ENCODE data around the gene TTPAL. TPM values are rescaled to one million over a fixed set of nuclear protein-coding genes. Genes with fewer than 3 reads are reported as not detected.

Gene TTPAL
- total and polyA plus RNA-seq, 7 donors: 1.2 to 8.4 (median 4.5) TPM

DNA sequence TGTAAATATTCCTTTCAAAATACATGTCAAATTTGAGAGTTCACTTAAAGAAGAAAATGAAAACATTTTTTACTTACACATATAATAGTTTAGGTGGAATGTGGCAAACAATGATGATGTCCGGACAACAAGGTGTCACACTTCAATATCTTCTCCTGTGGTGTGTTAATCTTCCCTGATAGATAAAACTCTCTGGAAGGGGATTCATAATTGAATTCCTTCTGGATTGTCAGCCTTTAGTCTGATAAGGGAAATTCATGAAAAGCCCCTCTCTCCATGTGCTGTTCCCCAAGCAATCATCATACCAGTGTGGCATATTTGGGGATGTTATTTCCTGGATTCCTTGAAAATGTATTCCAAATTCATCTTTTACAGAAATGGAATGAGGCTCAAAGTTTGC lies 47.2 kb downstream of the TTPAL start:
- Histone ChIP-seq H3K27me3 (ENCODE audit: insufficient read depth in 3 of 3, low read length in 2 of 3) (no peaks in the 10 kb centered on the region), H3K36me3 (ENCODE audit: insufficient read depth in 1 of 2, low read depth in 1 of 2) (no peaks in the 10 kb centered on the region), H3K27ac (peak overlapping the region; percentile 100), H3K4me1 (peaks cover 31% of the 10 kb centered on the region), H3K9me3 (no peaks in the 10 kb centered on the region), H3K4me3 (no peak overlapping the region)
- no peak for DNase-seq
- no peak for ATAC-seq
- TF ChIP-seq CTCF (IDR thresholded peaks at IDR 0.05): no peak
- WGBS, 3 donors: 85 to 91% (median 86%) methylated on average over 1 of the region's 1 CpG
- intact Hi-C loops (cut with DNase I): loop anchor here (5.0 to 10.0 kb wide), 3 partner anchors 59 to 212 kb away; partner anchors contain the start of gene PKIG (in 1 of the 2)

DNA sequence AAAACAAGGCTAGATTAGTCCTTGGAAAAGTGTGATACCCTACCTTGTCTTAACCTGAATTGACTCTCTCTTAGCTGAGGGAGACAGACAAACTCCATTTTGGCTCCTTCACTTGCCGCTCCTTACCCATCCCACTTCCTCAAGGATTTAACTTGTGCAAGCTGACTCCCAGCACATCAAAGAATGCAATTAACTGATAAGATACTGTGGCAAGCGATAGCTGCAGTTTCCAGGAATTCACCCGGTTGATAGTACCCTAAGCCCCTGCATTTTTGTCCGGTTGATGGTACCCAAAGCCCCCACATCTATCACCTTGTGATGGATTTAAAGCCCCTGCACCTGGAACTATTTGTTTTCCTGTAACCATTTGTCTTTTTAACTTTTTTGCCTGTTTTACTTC lies 48.1 kb downstream of the TTPAL start:
- 39 to 41% (median 40%) methylated on average over 4 of the region's 4 CpGs for WGBS, 3 donors
- Histone ChIP-seq H3K4me1 (peaks cover 22% of the 10 kb centered on the region), H3K36me3 (ENCODE audit: insufficient read depth in 1 of 2, low read depth in 1 of 2) (no peaks in the 10 kb centered on the region), H3K27ac (no peak overlapping the region), H3K9me3 (no peaks in the 10 kb centered on the region), H3K4me3 (no peak overlapping the region), H3K27me3 (ENCODE audit: insufficient read depth in 3 of 3, low read length in 2 of 3) (no peaks in the 10 kb centered on the region)
- DNase-seq (no peak), ATAC-seq (no peak)
- TF ChIP-seq CTCF (IDR thresholded peaks at IDR 0.05): no peak
- intact Hi-C loops (cut with DNase I): loop anchor here (5.0 to 10.0 kb wide), 3 partner anchors 59 to 211 kb away; partner anchors contain the start of gene PKIG (in 1 of the 2)

- no peaks in the 10 kb centered on the region for H3K27me3 ChIP-seq (ENCODE audit: insufficient read depth in 3 of 3, low read length in 2 of 3)
- no peak for TF ChIP-seq CTCF (IDR thresholded peaks at IDR 0.05)
- intact Hi-C loops (cut with DNase I): loop anchor here in 1 of 2 donors (10.0 kb wide), 1 partner anchor 209 kb away; no protein-coding TSS in a partner anchor
- no peak overlapping the region for H3K27ac ChIP-seq
- ATAC-seq (no peak), DNase-seq (no peak)
- no peak overlapping the region for H3K4me3 ChIP-seq
- H3K9me3 ChIP-seq: no peaks in the 10 kb centered on the region
- H3K36me3 ChIP-seq (ENCODE audit: insufficient read depth in 1 of 2, low read depth in 1 of 2): no peaks in the 10 kb centered on the region
- WGBS, 3 donors: 67 to 71% (median 69%) methylated on average over 6 of the region's 6 CpGs
- H3K4me1 ChIP-seq: no peaks in the 10 kb centered on the region
Observed at GRCh38 chr20:44526129-44526528, 50.5 kb downstream of the TTPAL start.

- no peaks in the 10 kb centered on the region for H3K9me3 ChIP-seq
- no peak overlapping the region for H3K27ac ChIP-seq
- 72 to 83% (median 75%) methylated on average over 4 of the region's 4 CpGs for WGBS, 3 donors
- H3K27me3 ChIP-seq (ENCODE audit: insufficient read depth in 3 of 3, low read length in 2 of 3): no peaks in the 10 kb centered on the region
- no peaks in the 10 kb centered on the region for H3K36me3 ChIP-seq (ENCODE audit: insufficient read depth in 1 of 2, low read depth in 1 of 2)
- no peak for TF ChIP-seq CTCF (IDR thresholded peaks at IDR 0.05)
- intact Hi-C loops (cut with DNase I): loop anchor here in 1 of 2 donors (10.0 kb wide), 1 partner anchor 207 kb away; no protein-coding TSS in a partner anchor
- ATAC-seq: no peak
- DNase-seq: no peak
- peaks cover 2% of the 10 kb centered on the region for H3K4me1 ChIP-seq
- no peak overlapping the region for H3K4me3 ChIP-seq
Observed at GRCh38 chr20:44527716-44528199, 52.1 kb downstream of the TTPAL start.

DNA sequence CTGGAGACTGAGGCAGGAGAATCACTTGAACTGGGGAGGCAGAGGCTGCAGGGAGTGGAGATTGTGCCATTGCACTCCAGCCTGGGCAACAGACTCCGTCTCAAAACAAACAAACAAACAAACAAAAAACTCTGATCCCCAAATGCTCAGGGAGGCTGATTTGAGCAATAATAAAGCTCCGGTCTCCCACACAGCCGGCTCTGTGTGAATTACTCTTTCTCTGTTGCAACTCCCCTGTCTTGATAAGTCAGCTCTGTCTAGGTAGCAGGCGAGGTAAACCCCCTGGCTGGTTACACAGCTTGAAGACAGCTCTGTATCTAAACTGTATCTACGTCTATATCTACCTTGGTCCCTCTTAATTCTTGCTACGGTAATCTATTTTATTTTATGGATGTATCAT lies 52.6 kb downstream of the TTPAL start:
- Histone ChIP-seq H3K9me3 (no peaks in the 10 kb centered on the region), H3K4me1 (peaks cover 2% of the 10 kb centered on the region), H3K4me3 (no peak overlapping the region), H3K27me3 (ENCODE audit: insufficient read depth in 3 of 3, low read length in 2 of 3) (no peaks in the 10 kb centered on the region), H3K36me3 (ENCODE audit: insufficient read depth in 1 of 2, low read depth in 1 of 2) (no peaks in the 10 kb centered on the region), H3K27ac (no peak overlapping the region)
- whole genome bisulfite sequencing, 3 donors: 82 to 88% (median 85%) methylated on average over 6 of the region's 6 CpGs
- intact Hi-C loops (cut with DNase I): loop anchor here in 1 of 2 donors (10.0 kb wide), 1 partner anchor 206 kb away; no protein-coding TSS in a partner anchor
- ATAC-seq: no peak
- DNase-seq: no peak
- TF ChIP-seq CTCF (IDR thresholded peaks at IDR 0.05): no peak

All from psoas muscle (tissue), 8 donors.